H9 (cell line): ENCODE results near the gene ZHX3. TPM values are rescaled to one million over a fixed set of nuclear protein-coding genes. Genes with fewer than 3 reads are reported as not detected.

Experiments used
- DNase-seq: peaks from one replicate; pipeline ENCODE4 v3.0.0-alpha.2; 2017
- H2AFZ ChIP-seq: one replicate; pipeline ENCODE4 v1.6.1; 2013; ENCODE audit warnings: mild to moderate bottlenecking, low read length, control low read depth, moderate library complexity
- H2AK5ac ChIP-seq: 2 replicates; pipeline ENCODE4 v1.6.1; 2013; ENCODE audit warnings: low read length, control low read depth, mixed read lengths; ENCODE audit not compliant: insufficient read length
- H2BK120ac ChIP-seq: one replicate; pipeline ENCODE4 v1.6.1; 2013; ENCODE audit warnings: low read depth, mild to moderate bottlenecking, low read length, control low read depth, inconsistent platforms; ENCODE audit not compliant: poor library complexity, severe bottlenecking
- H2BK12ac ChIP-seq: 2 replicates; pipeline ENCODE4 v1.6.1; 2013; ENCODE audit warnings: low read length, control low read depth, mixed read lengths, low read depth; ENCODE audit not compliant: insufficient read length
- H2BK15ac ChIP-seq: 2 replicates; pipeline ENCODE4 v1.6.1; 2013; ENCODE audit warnings: low read depth, low read length, control low read depth
- H2BK20ac ChIP-seq: one replicate; pipeline ENCODE4 v1.6.1; 2013; ENCODE audit warnings: low read depth, mild to moderate bottlenecking, low read length, control low read depth, inconsistent platforms; ENCODE audit not compliant: poor library complexity, severe bottlenecking
- H2BK5ac ChIP-seq: 2 replicates; pipeline ENCODE4 v1.6.1; 2013; ENCODE audit warnings: low read length, control low read depth, mixed read lengths; ENCODE audit not compliant: insufficient read length
- H3K14ac ChIP-seq: 2 replicates; pipeline ENCODE4 v1.6.1; 2013; ENCODE audit warnings: low read length, control low read depth; ENCODE audit not compliant: insufficient read depth
- H3K18ac ChIP-seq: 2 replicates; pipeline ENCODE4 v1.6.1; 2013; ENCODE audit warnings: low read depth, mild to moderate bottlenecking, mixed read lengths, low read length, control low read depth; ENCODE audit not compliant: insufficient read length
- H3K23ac ChIP-seq: 2 replicates; pipeline ENCODE4 v1.6.1; 2013; ENCODE audit warnings: low read length, control low read depth, mixed read lengths, low read depth; ENCODE audit not compliant: insufficient read length
- H3K23me2 ChIP-seq: 2 replicates; pipeline ENCODE4 v1.6.1; 2013; ENCODE audit warnings: low read depth, mild to moderate bottlenecking, mixed read lengths, low read length, control low read depth; ENCODE audit not compliant: insufficient read length, poor library complexity, severe bottlenecking
- H3K27ac ChIP-seq: 2 replicates; pipeline ENCODE4 v1.5.1; 2013; ENCODE audit warnings: low read length, control low read depth, mixed read lengths, low read depth; ENCODE audit not compliant: insufficient read length
- H3K27me3 ChIP-seq: 2 replicates; pipeline ENCODE4 v1.6.1; 2013; ENCODE audit warnings: low read length, control low read depth, inconsistent platforms; ENCODE audit not compliant: insufficient read depth
- H3K4ac ChIP-seq: 2 replicates; pipeline ENCODE4 v1.6.1; 2013; ENCODE audit warnings: low read depth, mild to moderate bottlenecking, control low read depth, inconsistent platforms, low read length, moderate library complexity
- H3K4me1 ChIP-seq: 2 replicates; pipeline ENCODE4 v1.6.1; 2013; ENCODE audit warnings: low read length, control low read depth, inconsistent platforms; ENCODE audit not compliant: insufficient read depth
- H3K4me2 ChIP-seq: 2 replicates; pipeline ENCODE4 v1.6.1; 2013; ENCODE audit warnings: low read length, control low read depth, mixed read lengths; ENCODE audit not compliant: insufficient read length, insufficient read depth
- H3K56ac ChIP-seq: 2 replicates; pipeline ENCODE4 v1.6.1; 2013; ENCODE audit warnings: low read depth, mild to moderate bottlenecking, mixed read lengths, low read length, control low read depth; ENCODE audit not compliant: insufficient read length
- H3K79me1 ChIP-seq: 2 replicates; pipeline ENCODE4 v1.6.1; 2013; ENCODE audit warnings: low read depth, mild to moderate bottlenecking, moderate library complexity, low read length, control low read depth, inconsistent platforms; ENCODE audit not compliant: insufficient read depth, poor library complexity, severe bottlenecking
- H3K79me2 ChIP-seq: 2 replicates; pipeline ENCODE4 v1.6.1; 2013; ENCODE audit warnings: low read length, control low read depth, inconsistent platforms; ENCODE audit not compliant: insufficient read depth
- H3K9ac ChIP-seq: 2 replicates; pipeline ENCODE4 v1.6.1; 2013; ENCODE audit warnings: low read length, control low read depth, mixed read lengths; ENCODE audit not compliant: insufficient read length; ENCODE audit errors: extremely low read depth
- H3K9me3 ChIP-seq: one replicate; pipeline ENCODE4 v1.6.1; 2013; ENCODE audit warnings: low read depth, low read length, inconsistent platforms; ENCODE audit not compliant: control insufficient read depth
- H3T11ph ChIP-seq: one replicate; pipeline ENCODE4 v1.6.1; 2013; ENCODE audit warnings: mild to moderate bottlenecking, low read length, control low read depth, inconsistent platforms
- H4K20me1 ChIP-seq: one replicate; pipeline ENCODE4 v1.6.1; 2013; ENCODE audit not compliant: control insufficient read depth, insufficient read length, insufficient read depth
- H4K5ac ChIP-seq: 2 replicates; pipeline ENCODE4 v1.6.1; 2013; ENCODE audit warnings: low read depth, mild to moderate bottlenecking, mixed read lengths, low read length, control low read depth; ENCODE audit not compliant: insufficient read length
- H4K8ac ChIP-seq: replicated peaks from 2 replicates; pipeline ENCODE4 v1.6.1; 2013; ENCODE audit warnings: low read length, control low read depth, mixed read lengths, low read depth; ENCODE audit not compliant: insufficient read length
- H4K91ac ChIP-seq: 2 replicates; pipeline ENCODE4 v1.6.1; 2013; ENCODE audit warnings: low read depth, mild to moderate bottlenecking, moderate library complexity, mixed read lengths, low read length, control low read depth; ENCODE audit not compliant: insufficient read length
- H3K27ac Mint-ChIP-seq, 3 experiments: 2 replicates in 2 of 3; 3 replicates in 1 of 3; pipeline ENCODE4 v1.8.0; 2020 to 2021; ENCODE audit warnings: mixed read lengths in 3 of 3, mild to moderate bottlenecking in 1 of 3, moderate library complexity in 1 of 3
- H3K27me3 Mint-ChIP-seq: 2 replicates; pipeline ENCODE4 v1.8.0; 2021; ENCODE audit warnings: low read depth, mild to moderate bottlenecking, moderate library complexity, mixed read lengths
- H3K36me3 Mint-ChIP-seq, 3 experiments: 2 replicates in 2 of 3; 3 replicates in 1 of 3; pipeline ENCODE4 v1.8.0; 2020 to 2021; ENCODE audit warnings: low read depth in 3 of 3, mixed read lengths in 3 of 3; ENCODE audit not compliant: insufficient read depth in 1 of 3
- H3K4me1 Mint-ChIP-seq, 2 experiments: 2 replicates each; pipeline ENCODE4 v1.8.0; 2020; ENCODE audit warnings: mixed read lengths in 2 of 2
- H3K4me3 Mint-ChIP-seq, 2 experiments: 2 replicates in 1 of 2; 3 replicates in 1 of 2; pipeline ENCODE4 v1.8.0; 2020 to 2021; ENCODE audit warnings: mild to moderate bottlenecking in 2 of 2, mixed read lengths in 2 of 2, moderate library complexity in 1 of 2
- H3K9me3 Mint-ChIP-seq, 2 experiments: 2 replicates in 1 of 2; 3 replicates in 1 of 2; pipeline ENCODE4 v1.8.0; 2020; ENCODE audit warnings: mild to moderate bottlenecking in 2 of 2, mixed read lengths in 2 of 2, moderate library complexity in 1 of 2
- CTCF ChIP-seq: fragments of 200-600 bp; sonication (generic); conservative IDR thresholded peaks from 3 replicates; pipeline ENCODE4 v1.8.0; 2021; ENCODE audit warnings: antibody characterized with exemption, mild to moderate bottlenecking
- WGBS: extraction: QIAGEN DNeasy Blood & Tissue Kit; methylation state at CpG from one replicate; pipeline ENCODE4 v1.1.7; 2013; ENCODE audit warnings: missing lambda C conversion rate, low lambda C conversion rate, mixed read lengths; ENCODE audit not compliant: insufficient read length; ENCODE audit errors: extremely low coverage; 5-methylcytosine and 5-hydroxymethylcytosine counted together
- total RNA-seq: library from RNA; stranded (reverse); gene quantifications from 2 replicates; pipeline ENCODE4 v1.2.1, GENCODE V29; 2021

ZHX3 gene
- total RNA-seq, 1 experiment from 2014 or later, result 4.4 TPM

DNA sequence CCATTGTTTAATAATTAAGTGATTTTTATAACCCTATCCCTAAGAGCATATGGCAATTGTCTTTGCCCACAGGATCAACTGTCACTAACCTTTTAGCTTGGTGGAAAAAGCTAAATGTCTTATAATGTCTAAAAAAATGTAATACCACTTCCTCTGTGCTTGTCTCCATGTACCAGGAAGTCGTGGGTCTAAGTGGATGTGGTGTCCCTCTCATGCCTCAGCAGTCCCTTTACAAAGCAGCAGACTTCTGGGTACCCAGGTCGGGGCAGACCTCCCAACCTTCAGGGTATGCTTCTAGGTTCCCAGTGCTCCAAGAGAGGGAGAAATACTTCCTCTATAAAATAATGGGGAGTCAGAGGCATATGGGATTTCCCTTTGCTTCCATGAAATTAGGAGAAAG, 74.7 kb downstream of the ZHX3 start:
- no peak overlapping the region for H3K27ac ChIP-seq
- no peak overlapping the region for H3K4me3 Mint-ChIP-seq

More for the DNA sequence above, 74.7 kb downstream of the ZHX3 start:
- Mint-ChIP-seq H3K4me1 (peaks cover 9 to 13% of the 10 kb centered on the region in 2 experiments), H3K27ac (no peak overlapping the region), H3K27me3 (peaks cover 53% of the 10 kb centered on the region), H3K9me3 (no peaks in the 10 kb centered on the region), H3K36me3 (no peaks in the 10 kb centered on the region)
- Histone ChIP-seq H2BK5ac (no peak overlapping the region), H3K9ac (no peak overlapping the region), H4K5ac (no peak overlapping the region), H3K14ac (no peak overlapping the region), H3K4me2 (no peak overlapping the region), H3K9me3 (no peaks in the 10 kb centered on the region), H3K4me1 (no peaks in the 10 kb centered on the region; the same call in 1 of the 2 replicates), H3K79me1 (no peaks in the 10 kb centered on the region), H3K18ac (no peak overlapping the region), H3K27me3 (no peaks in the 10 kb centered on the region), H2BK15ac (no peak overlapping the region), H3K79me2 (no peaks in the 10 kb centered on the region), H2BK20ac (no peak overlapping the region), H3K4ac (no peak overlapping the region), H3K56ac (no peak overlapping the region), H3K23me2 (no peaks in the 10 kb centered on the region), H4K91ac (no peak overlapping the region), H2BK120ac (no peak overlapping the region), H2BK12ac (no peak overlapping the region), H3T11ph (no peak overlapping the region), H3K23ac (no peak overlapping the region), H2AK5ac (no peak overlapping the region), H4K20me1 (no peaks in the 10 kb centered on the region), H2AFZ (no peak overlapping the region), H4K8ac (no peak overlapping the region)
- no peak for DNase-seq
- WGBS, result no CpG with 5 or more reads among the region's 2 CpGs
- no peak for TF ChIP-seq CTCF
